Parathyroid adenoma (tissue), 2 donors: ENCODE measurements around the gene TBC1D20.

Source experiments
- H2AFZ ChIP-seq: fragments of 300-600 bp; sonication (generic); one replicate; pipeline ENCODE4 v1.7.0; 2017; ENCODE audit warnings: antibody characterized with exemption, mild to moderate bottlenecking
- H3K27ac ChIP-seq: fragments of 300-600 bp; sonication (generic); one replicate; pipeline ENCODE4 v1.7.0; 2017
- H3K27me3 ChIP-seq: fragments of 300-600 bp; sonication (generic); one replicate; pipeline ENCODE4 v1.7.0; 2017; ENCODE audit warnings: low read length; ENCODE audit not compliant: control insufficient read depth, insufficient read depth
- H3K36me3 ChIP-seq: fragments of 300-600 bp; sonication (generic); one replicate; pipeline ENCODE4 v1.7.0; 2017; ENCODE audit warnings: low read length; ENCODE audit not compliant: control insufficient read depth, insufficient read depth
- H3K4me1 ChIP-seq: fragments of 300-600 bp; sonication (generic); one replicate; pipeline ENCODE4 v1.7.0; 2017; ENCODE audit warnings: control low read depth
- H3K4me2 ChIP-seq: fragments of 300-600 bp; sonication (generic); one replicate; pipeline ENCODE4 v1.7.0; 2017; ENCODE audit warnings: low read length
- H3K4me3 ChIP-seq: fragments of 300-600 bp; sonication (generic); one replicate; pipeline ENCODE4 v1.7.0; 2017; ENCODE audit warnings: low read depth, low read length
- H3K79me2 ChIP-seq: fragments of 300-600 bp; sonication (generic); one replicate; pipeline ENCODE4 v1.7.0; 2017; ENCODE audit warnings: control low read depth
- H3K9ac ChIP-seq: fragments of 300-600 bp; sonication (generic); one replicate; pipeline ENCODE4 v1.7.0; 2017; ENCODE audit warnings: mild to moderate bottlenecking
- H3K9me3 ChIP-seq: fragments of 300-600 bp; sonication (generic); one replicate; pipeline ENCODE4 v1.7.0; 2017; ENCODE audit warnings: low read length; ENCODE audit not compliant: control insufficient read depth
- CTCF ChIP-seq: fragments of 300-600 bp; sonication (generic); IDR thresholded peaks from one replicate; pipeline ENCODE4 v1.7.0; 2017; ENCODE audit warnings: antibody characterized with exemption, mild to moderate bottlenecking
- donor health status: primary hyperparathyroidism.

Gene TBC1D20

GRCh38 chr20:467755-468154 is 5.4 kb upstream of the TBC1D20 start:
- H3K27me3 ChIP-seq, result no peaks in the 10 kb centered on the region
- no peaks in the 10 kb centered on the region for H3K4me1 ChIP-seq
- no peaks in the 10 kb centered on the region for H3K79me2 ChIP-seq
- no peak overlapping the region for H3K9ac ChIP-seq
- H3K4me3 ChIP-seq, result no peak overlapping the region
- no peak overlapping the region for H3K27ac ChIP-seq
- H3K4me2 ChIP-seq, result no peak overlapping the region
- H3K36me3 ChIP-seq, result no peaks in the 10 kb centered on the region
- TF ChIP-seq CTCF, result no peak
- no peaks in the 10 kb centered on the region for H3K9me3 ChIP-seq
- no peak overlapping the region for H2AFZ ChIP-seq

GRCh38 chr20:461254-462198 is 807 bp downstream of the TBC1D20 start:
- TF ChIP-seq CTCF, result no peak
- Histone ChIP-seq H3K27me3 (no peaks in the 10 kb centered on the region), H3K4me1 (peaks cover 7% of the 10 kb centered on the region), H2AFZ (peak overlapping the region; percentile 72), H3K9ac (peak overlapping the region; percentile 42), H3K4me2 (peak overlapping the region; percentile 70), H3K4me3 (peak overlapping the region; percentile 61), H3K9me3 (no peaks in the 10 kb centered on the region), H3K27ac (peak overlapping the region; percentile 71), H3K36me3 (no peaks in the 10 kb centered on the region), H3K79me2 (peaks cover 30% of the 10 kb centered on the region)

- H3K4me3 ChIP-seq, result no peak overlapping the region
- TF ChIP-seq CTCF, result no peak
- H3K9me3 ChIP-seq, result no peaks in the 10 kb centered on the region
- peak overlapping the region; percentile 19 for H3K27ac ChIP-seq
- H3K9ac ChIP-seq, result no peak overlapping the region
- H2AFZ ChIP-seq, result no peak overlapping the region
- H3K4me1 ChIP-seq, result peaks cover 7% of the 10 kb centered on the region
- no peaks in the 10 kb centered on the region for H3K36me3 ChIP-seq
- H3K27me3 ChIP-seq, result no peaks in the 10 kb centered on the region
- H3K4me2 ChIP-seq, result peak overlapping the region; percentile 70
- peaks cover 36% of the 10 kb centered on the region for H3K79me2 ChIP-seq
Measured at GRCh38 chr20:460707-461106, 1.6 kb downstream of the TBC1D20 start.

GRCh38 chr20:460180-460579 is 2.2 kb downstream of the TBC1D20 start:
- Histone ChIP-seq H3K79me2 (peaks cover 37% of the 10 kb centered on the region), H3K9ac (no peak overlapping the region), H3K27ac (peak overlapping the region; percentile 19), H3K27me3 (no peaks in the 10 kb centered on the region), H2AFZ (no peak overlapping the region), H3K4me2 (peak overlapping the region; percentile 70), H3K4me1 (peaks cover 7% of the 10 kb centered on the region), H3K36me3 (no peaks in the 10 kb centered on the region), H3K9me3 (no peaks in the 10 kb centered on the region), H3K4me3 (no peak overlapping the region)
- TF ChIP-seq CTCF, result no peak
